ENCODE data around the gene NKX2-3.
A peak's percentile ranks its signal among the peaks of the same experiment; 100 is the strongest.

NKX2-3 gene

DNA sequence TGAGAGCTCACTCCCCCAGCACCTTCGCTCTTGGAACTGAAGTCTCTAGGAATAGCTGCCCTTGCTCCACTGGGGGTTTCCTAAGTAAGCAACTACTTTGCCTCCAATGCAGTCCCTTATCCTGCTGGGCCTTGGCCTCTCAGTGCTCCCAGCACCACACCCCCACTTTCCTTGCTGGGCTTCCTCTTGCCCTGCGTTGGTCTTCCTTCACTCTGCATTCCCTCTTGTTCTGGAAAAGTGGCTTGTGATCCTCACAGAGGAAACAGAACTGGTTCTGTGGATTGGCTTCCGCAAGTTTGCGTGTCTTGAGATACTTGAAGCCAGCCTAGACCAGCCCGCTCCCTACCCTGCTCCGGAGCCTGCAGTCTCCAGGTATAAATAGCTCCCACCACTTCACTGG, 6.4 kb downstream of the NKX2-3 start:
- no peak for DNase-seq (ENCODE audit: low read depth)

DNA sequence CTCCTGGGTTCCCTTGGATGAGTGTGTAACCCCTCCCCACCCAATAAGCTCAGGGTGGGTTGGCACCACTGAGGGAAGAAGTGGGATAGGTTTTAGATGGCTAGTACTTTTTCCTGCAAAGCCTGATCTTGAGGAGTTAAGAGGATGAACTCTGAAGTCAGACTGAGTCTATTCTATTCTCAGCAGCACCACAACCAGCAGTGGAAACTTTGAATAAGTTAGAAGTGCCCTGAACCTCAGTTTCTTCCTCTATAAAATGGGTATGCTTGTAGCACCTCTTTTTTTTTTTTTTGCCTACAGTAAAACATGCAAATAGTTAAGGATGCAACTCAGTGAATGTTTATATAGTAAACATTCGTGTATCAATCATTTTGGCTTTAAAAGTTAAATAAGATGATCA, 7.1 kb downstream of the NKX2-3 start:
- no peak for DNase-seq (ENCODE audit: low read depth)

DNA sequence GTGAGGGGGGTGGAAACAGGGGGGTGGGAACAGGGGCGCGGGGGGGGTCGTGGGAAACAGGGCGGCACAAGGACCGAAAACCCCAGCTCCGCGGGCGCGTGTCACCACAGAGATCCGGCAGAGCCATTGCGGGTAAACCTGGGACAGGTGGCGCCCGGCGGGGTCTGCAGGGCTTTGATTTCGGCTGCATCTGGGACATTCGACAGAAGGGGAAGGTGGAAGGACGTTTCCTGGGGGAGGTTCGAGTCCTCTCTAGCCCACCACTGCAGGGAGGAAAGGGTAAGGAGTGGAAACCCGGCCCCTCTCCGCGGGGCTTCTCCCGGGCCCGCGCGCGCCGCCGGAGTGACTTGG, 7.5 kb downstream of the NKX2-3 start:
- DNase-seq (ENCODE audit: low read depth): no peak

DNA sequence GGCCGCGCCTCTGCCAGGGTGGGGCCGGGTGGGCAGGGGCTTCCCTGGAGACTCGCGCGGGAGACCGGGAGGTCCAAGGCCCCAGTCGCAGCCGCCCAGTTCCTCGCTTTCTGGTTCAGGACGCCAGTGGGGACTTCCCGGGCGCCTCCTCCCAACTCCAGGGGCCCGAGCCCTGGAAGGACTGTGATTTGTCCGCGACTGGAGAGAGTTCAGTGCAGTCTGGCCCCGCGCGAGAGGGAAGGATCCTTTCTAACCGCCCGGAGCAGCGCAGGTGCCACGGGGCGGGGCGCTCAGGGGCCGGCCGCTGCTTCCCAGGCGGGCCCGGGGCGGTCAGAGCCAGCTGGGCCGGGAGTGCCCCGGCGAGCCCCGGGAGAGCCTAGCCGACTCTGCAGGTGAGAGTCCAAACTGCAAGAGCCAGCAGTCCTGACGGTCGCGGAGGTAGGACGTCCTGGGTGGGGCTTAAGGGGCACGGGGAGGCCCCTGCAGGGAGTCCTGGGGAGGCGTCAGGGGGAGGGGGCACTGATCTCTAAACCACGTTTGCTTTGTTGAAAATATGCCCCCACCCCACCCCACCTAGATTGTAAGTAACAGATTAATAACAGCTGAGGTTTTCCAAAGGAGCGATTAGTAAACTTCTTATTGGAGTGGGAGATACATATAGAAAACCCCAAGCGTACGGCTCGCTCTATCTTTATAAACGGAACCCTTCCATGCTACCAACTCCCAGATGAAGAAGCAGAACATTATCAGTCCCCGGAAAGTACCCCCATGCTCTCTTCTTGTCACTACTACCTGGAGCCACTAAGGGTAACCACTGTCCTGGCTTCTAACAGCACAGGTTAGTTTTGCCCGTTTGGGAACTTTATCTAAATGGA, 8.2 kb downstream of the NKX2-3 start:
- DNase-seq (ENCODE audit: low read depth): no peak

DNA sequence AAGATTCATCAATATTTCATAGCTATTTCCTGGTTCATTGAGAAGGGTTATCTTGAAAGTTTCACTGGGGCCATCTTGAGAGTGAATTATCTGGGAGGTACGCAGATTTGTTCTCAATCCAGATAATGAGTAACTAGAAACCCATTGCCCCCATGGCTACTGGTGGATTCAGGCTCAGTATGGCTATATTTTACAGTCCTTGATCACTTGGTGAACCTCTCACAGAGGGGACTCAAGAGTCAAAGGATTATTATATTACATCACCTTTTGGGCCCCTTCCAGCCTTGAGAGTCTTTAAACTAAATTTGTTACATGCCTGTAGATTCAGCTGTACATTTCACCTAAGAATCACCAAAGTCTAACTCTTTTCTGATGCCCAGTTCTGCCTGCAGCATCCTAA, 11.6 kb downstream of the NKX2-3 start:
- no peak for DNase-seq (ENCODE audit: low read depth)

DNA sequence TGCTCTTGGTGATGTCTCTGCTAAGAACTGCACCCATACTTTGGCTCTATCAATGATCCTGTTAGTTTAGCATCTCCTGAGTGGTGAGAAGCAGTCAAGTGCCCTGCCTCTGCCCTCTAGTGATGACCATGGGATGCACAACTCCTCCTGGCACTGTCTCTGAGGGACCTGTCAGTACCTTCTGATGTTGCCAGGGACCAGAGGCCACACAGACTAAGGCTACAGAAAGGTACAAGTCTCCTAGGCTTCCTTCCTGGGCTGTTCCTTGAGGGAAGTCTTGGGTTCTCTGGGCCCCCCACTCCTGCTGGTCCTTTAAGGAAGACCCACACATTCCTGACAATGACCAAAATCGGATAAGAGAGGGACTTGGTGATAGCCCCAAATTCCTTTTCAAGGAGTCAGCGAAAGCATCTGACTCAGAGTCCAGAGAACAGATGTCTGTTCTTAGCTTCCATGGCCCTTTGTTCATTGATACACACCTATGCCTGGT, 15.3 kb downstream of the NKX2-3 start:
- DNase-seq (ENCODE audit: low read depth): peak; percentile 71

DNA sequence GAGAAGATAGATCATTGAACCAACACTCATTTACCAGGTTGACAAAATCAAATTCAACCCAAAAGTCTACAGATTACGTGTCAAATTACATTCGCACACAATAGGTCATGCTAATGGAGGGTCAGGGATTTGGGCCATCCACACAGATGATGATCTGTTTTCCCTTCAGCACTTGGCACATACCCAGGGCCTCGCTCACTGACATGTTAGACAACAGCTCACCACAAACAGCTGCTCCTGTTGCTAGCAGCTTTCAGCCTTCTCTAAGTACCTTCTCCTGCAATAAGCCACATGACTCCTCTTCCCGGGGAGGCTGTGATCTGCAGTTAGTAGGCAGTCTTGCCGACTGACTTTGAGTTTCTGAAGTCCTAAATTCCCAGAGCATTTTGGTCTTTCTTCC, 18.4 kb downstream of the NKX2-3 start:
- peak; percentile 83 for DNase-seq (ENCODE audit: low read depth)

DNA sequence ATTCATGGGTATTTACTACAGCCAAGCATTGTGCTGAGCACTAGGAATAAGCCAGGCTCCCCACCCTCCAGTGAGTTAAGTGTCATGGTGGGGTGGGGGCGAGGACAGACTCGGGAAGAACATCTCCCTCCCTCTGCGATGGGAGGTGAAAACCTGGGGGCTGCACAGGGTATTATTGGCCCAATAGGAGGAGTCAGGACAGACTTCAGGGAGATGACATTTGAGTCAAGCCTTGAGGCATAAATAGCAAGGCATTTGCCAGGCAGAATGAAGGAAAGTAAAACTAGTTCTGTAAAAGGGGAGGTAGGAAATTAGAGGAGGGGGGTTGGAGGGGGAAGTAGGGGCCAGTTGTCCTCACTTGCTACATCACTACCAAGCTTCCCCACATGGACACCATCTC, 18.9 kb downstream of the NKX2-3 start:
- DNase-seq (ENCODE audit: low read depth): no peak

DNA sequence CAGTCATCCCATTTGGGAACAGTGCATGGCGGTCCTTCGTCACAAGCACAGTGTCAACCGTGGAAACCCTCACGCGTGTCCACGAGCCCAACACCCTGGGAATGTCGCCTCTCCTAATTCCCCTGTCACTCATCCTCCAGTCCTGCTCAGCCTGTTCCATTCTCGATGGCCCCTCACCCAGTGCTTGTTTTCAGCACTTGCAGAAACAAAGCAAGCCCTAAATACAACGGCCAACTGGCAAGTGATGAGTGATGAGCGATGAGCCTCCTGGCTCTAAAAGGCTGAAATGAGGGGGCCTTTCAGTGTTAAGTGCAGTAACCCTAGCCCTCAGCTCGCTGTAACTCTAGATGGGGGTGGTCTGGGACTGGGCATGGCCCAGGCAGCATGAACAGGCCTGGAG, 22.6 kb downstream of the NKX2-3 start:
- DNase-seq (ENCODE audit: low read depth): no peak

DNA sequence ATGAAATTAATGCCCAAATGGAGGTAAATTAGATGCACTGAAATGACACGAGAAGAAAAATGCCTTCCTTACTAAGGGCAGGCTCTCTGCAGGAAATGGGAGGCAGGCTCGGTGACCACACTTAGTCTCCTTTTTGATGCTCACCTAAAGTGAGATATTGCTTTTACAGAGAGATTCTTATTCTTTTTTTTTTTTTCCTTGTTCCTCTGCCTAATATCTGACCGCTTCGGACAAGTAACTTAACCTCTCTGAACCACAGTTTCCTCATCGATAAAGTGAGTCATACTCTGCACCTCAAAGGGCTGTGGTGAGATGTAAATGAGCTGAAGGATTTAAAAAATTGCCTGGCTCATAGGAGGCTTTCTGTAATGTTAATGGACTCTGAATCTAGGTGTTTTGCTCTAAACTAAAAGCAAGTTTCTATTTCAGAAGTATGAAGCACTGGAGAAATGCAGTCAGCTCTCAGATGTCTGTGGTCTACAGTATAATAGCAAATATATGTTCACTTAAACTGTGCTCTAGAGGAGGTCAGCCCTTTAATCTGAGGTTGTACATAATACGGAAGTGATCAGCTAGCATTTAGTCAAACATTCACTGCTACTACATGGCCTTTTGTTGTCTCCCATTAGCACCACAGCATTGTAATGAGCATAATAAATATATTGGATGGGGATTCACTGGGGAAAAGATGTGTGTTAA, 23.2 kb downstream of the NKX2-3 start:
- peak; percentile 54 for DNase-seq (ENCODE audit: low read depth)

DNA sequence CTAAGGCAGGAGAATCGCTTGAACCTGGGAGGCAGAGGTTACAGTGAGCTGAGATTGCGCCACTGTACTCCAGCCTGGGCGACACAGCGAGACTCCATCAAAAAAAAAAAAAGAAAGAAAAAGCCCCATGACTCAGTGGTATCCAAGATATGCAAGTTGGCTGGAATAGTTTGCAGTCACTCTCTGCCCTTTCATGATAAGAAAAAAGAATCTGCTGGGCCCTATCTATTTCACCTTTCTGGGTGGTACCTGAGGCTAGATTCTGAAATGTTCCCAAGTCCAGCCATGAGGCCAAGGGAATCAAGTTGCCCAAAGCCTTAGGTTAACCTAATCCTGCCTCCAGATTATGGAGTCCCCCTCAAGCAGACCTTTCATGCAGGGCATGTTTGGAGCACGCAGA, 24.3 kb downstream of the NKX2-3 start:
- DNase-seq (ENCODE audit: low read depth): no peak

DNA sequence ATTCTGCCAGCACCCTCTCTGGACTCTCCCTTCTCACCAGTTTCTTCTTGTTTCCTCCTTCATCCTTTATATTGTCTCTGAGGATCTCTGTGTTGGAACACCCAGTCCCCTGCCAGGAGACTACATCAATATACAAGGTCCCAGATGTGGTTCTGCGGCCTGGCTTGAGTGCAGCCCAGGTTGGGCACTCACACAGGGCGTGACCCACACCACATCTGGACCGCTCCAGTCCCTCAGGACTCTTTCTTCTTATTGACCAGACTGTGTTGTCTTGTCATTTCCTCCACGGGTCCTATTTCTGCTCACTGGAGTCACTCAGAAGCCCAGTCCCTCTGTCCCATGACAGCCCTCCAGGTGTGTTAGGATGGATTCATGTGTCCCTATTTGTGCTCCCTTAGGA, 26.0 kb downstream of the NKX2-3 start:
- DNase-seq (ENCODE audit: low read depth): no peak

DNA sequence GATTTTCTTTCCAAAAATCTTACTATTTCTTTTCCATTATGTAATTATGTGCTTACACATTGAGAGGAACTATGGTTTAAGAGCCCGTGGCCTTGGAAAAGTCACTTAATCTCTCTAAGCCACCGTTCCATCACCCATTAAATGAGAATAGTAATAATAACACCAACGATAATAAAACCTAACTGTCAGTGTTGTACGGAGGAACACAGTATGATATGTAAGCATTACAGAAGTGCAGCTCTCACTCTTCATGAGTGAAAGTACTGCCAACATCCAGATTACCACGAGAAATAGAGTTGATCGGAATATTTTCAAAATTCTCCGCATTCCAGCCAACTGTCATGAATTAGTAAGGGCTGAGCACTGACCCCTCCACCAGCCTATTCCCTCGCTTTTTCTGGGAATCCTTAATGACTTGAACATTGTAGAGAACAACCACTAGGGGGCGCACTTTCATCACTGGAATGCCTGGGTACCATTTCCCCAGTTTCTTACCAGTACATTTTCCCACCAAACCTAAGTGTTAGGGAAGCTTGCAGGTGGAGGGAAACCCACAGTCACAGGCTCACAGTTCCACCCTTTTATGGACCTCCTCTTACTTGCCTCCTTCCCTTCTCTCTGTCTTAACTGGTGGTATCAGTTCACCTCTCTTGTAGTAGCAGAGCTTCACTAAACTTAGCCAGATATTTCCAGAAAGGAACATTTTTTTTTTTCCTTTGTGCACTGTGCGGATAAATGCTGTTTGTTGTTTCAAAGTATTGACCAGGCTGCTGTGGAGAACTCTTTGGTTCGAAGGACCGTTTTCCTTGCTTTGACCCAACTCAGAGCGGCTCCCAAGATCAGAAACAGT, 27.8 kb downstream of the NKX2-3 start:
- DNase-seq (ENCODE audit: low read depth): peak; percentile 72

DNA sequence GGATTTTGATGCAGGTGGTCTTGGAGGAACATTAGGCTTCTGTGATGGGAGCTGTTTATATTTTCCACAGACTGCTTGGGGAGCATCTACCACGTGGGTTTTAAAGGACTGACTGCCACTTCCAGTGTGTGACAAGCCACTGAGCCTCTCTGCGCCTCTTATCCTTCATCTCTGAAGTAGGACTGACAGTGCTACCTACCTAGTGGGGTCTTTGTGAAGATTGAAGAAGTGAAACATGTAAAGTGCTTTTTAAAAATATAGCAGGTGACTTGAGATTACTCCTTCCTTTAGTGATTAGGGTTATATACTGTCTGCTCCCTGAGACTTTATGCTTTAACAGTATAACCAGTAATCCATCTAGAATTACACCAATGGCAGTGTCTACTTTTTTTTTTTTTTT, 29.9 kb downstream of the NKX2-3 start:
- no peak for DNase-seq (ENCODE audit: low read depth)

DNA sequence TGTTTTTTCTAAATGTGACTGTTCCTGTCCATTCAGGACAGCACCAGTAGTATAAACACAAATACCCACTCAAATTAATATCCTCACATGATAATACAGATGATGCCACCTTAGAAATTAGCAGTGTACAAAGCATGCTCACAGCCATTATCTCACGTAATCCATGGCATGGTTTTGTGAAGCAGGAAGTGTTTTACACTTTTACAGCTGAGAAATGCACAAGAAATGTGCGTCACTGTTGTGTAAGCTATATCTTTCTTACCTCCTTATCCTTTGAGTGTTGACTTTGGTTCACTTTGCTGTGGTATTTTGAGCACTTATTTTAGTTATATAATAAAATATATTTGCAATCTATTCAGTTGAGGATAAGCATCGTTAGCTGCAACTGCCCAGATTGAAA, 31.6 kb downstream of the NKX2-3 start:
- no peak for DNase-seq (ENCODE audit: low read depth)

DNA sequence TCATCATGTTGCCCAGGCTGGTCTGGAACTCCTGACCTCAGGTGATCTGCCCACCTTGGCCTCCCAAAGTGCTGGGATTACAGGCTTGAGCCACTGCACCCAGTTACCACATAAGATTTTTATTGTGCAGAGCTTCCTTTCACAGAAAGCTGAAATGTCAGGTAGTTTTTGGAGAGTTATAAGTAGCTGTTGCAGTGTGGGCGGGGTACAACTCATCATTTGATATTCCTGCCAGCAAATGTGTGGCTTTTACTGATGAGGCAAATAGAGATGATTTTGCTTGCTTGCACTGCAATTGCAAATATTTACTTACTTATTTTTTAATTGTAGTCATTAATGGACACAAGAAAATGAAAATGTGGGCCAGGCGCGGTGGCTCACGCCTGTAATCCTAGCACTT, 32.4 kb downstream of the NKX2-3 start:
- no peak for DNase-seq (ENCODE audit: low read depth)

DNA sequence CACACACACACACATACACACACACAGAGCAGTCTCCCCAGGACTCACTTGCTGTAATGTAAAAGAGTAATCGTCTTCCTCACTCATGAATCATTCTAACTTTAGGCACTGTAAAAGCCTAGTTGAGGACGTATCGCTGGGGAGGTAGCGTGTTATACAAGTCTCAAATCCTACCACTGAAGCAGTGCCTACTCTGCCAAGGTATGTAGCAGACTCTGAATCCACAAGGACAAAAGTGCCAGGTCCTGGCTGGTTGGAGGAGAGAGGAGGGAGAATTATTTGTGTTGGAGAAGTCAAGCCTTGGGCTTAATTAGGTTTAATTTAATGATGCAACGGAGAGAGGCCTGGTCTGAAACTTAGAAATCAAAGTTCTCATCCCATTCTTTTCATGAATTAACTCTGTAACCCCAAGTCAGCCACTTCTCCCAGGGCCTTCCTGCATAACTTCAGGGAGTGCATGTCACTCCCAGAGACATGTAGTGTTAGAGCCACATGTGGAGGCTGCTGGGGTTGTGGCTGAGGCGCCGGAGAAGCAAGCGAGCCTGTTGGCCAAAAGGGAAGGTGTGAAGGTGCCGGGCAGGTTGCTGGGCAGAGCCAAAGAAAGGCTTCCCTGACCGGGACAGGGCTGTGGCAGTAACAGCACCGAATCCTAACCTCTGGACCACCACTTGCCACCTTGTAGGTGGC, 36.7 kb downstream of the NKX2-3 start:
- no peak for DNase-seq (ENCODE audit: low read depth)

DNA sequence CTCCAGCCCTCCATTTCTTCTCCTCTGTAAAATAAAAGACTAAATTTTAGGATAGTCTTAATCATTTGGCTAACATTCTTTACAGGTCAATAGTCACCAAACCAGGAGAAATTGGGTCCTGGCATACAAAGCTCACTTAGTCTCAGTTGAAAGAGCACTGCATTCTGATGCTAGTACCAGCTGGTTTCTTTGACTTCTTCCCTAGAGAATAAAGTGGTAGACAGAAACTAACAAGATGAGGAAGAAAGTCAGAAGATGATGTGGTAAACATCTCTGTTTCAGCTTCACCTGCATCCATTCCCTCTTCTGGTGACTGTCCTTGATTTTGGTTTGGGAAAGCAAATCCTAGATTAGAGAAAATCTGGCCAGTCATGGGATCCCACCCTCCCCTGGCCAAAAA, 37.2 kb downstream of the NKX2-3 start:
- no peak for DNase-seq (ENCODE audit: low read depth)

DNA sequence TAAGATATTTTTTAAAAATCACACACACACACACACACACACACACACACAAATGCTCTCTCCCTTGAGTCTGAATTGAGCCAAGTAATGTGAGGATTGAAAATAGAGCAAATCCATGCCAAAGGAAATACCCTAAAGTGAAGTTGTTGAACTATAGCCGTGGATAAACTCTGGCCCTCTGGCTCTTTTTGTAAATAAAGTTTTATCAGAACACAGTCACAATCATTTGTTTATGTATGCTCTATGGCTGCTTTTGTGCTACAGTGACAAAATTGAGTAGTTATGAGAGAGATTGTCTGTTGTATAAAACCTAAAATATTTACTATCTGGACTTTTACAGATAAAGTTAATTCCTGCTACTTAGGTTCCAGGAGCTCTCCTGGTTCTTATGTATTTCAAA, 39.1 kb downstream of the NKX2-3 start:
- no peak for DNase-seq (ENCODE audit: low read depth)

DNA sequence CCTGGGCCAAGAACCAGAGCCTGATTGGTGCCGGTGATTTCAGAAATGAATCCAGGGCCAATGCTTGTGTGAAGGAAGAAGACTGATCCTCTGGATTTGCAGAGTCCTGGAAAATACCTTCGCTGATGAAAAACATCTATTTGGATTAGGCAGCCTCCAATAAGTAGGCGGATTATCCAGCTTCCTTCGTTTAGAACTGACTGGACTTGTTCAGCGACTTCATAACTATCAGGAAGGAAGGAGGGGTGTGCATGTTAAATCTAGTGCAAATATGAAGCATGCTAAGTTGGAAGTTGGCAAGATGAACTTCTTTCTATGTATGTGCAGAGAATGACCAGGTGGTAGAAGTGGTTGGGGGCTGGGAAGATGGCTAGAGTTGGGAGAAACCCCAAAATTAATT, 41.0 kb downstream of the NKX2-3 start:
- no peak for DNase-seq (ENCODE audit: low read depth)

DNA sequence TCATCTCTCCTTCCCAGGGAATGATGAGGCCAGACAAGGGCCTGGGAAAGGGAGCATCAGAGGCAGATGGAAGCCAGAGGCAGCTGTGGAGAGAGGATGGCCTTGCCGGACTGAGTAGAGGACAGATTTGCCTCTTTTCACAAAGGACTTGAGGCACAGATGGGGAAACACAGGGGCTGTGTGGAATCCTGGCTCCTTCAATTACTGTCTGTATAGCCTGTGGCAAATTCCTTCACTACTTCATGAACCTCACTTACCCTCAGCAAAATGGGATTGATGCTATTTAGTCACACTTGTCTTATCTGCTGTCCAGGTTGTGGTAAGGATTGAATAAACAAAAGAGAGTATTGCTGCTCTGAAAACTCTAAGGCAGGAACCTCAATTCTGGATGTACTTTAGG, 47.2 kb downstream of the NKX2-3 start:
- DNase-seq (ENCODE audit: low read depth): peak; percentile 6

DNA sequence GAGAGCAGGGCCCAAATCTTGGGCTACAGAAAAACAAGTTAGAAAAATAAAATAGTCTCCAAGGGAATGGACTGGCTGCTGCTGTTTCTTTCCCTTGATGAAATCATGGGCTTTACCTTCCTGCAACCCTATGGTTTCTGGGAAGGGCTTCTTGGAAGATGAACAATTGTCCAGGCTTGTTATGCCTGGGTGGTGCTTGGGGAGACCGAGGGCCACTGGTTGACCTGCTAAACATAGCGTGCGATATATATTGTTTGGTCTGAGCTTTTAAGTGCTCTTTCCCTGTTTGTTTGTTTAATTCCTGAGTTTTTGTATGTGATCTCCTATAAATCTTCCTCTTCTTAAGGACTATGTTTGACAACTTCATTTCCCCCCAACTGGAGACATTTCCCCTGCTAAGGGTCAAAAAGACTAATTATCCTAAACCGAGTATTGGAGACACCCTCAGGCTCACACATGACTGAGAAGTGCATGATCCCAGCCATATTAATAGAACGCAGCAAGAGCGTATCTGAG, 49.6 kb downstream of the NKX2-3 start:
- no peak for DNase-seq (ENCODE audit: low read depth)

Data from ELR (cell line).